PC-3 (cell line): ENCODE data around the gene MYO16. TPM values are rescaled to one million over a fixed set of nuclear protein-coding genes. Genes with fewer than 3 reads are reported as not detected.
A peak's percentile ranks its signal among the peaks of the same experiment; 100 is the strongest.

Source experiments
- ATAC-seq: fragments of 200-7000 bp; cut with Tn5 transposase; 2 replicates; pipeline ENCODE4 v1.9.1; 2020; ENCODE audit warnings: mild to moderate bottlenecking, moderate library complexity
- BruUV-seq: library from RNA; stranded (reverse); fragments of 400-500 nt; replicated peaks from 2 replicates; lab custom pipeline; 2021; lab: Mats Ljungman, UMichigan
- CTCF ChIA-PET: fragments of 300-600 bp; sonication (Branson Sonifier 250); formaldehyde crosslinking; loops from one replicate; lab custom pipeline; 2022; ENCODE audit warnings: antibody characterized with exemption; lab: Charles Lee
- POLR2A ChIA-PET: fragments of 300-600 bp; sonication (Branson Sonifier 250); formaldehyde crosslinking; loops from one replicate; lab custom pipeline; 2022; ENCODE audit warnings: antibody characterized with exemption; ENCODE audit not compliant: unreplicated experiment; lab: Charles Lee
- DNase-seq: peaks from one replicate; pipeline ENCODE4 v3.0.0-alpha.2; 2015
- H2AFZ ChIP-seq: fragments of 300-600 bp; sonication (generic); 2 replicates; pipeline ENCODE4 v1.6.0; 2016; ENCODE audit warnings: antibody characterized with exemption, low read length
- H3F3A ChIP-seq: fragments of 300-600 bp; sonication (generic); one replicate; pipeline ENCODE4 v1.6.0; 2017; ENCODE audit warnings: antibody characterized with exemption, low read length, control low read depth, mild to moderate bottlenecking; ENCODE audit not compliant: unreplicated experiment
- H3K27ac ChIP-seq: fragments of 300-600 bp; sonication (generic); 2 replicates; pipeline ENCODE4 v1.5.1; 2016; ENCODE audit warnings: mild to moderate bottlenecking, low read length
- H3K27me3 ChIP-seq: fragments of 300-600 bp; sonication (generic); 2 replicates; pipeline ENCODE4 v1.6.1; 2016; ENCODE audit warnings: low read length, mixed read lengths
- H3K36me3 ChIP-seq: fragments of 300-600 bp; sonication (generic); 2 replicates; pipeline ENCODE4 v1.6.1; 2016; ENCODE audit warnings: low read depth, mixed run types, low read length, mixed read lengths
- H3K4me1 ChIP-seq: fragments of 300-600 bp; sonication (generic); 2 replicates; pipeline ENCODE4 v1.5.1; 2016; ENCODE audit warnings: low read length; ENCODE audit not compliant: insufficient read depth
- H3K4me2 ChIP-seq: fragments of 300-600 bp; sonication (generic); 2 replicates; pipeline ENCODE4 v1.6.0; 2016; ENCODE audit warnings: low read length
- H3K4me3 ChIP-seq: fragments of 300-600 bp; sonication (generic); 2 replicates; pipeline ENCODE4 v1.5.1; 2016; ENCODE audit warnings: mild to moderate bottlenecking, low read length, mixed read lengths
- H3K79me2 ChIP-seq: fragments of 300-600 bp; sonication (generic); 2 replicates; pipeline ENCODE4 v1.6.1; 2017; ENCODE audit warnings: low read length, mixed read lengths
- H3K9ac ChIP-seq: fragments of 300-600 bp; sonication (generic); 2 replicates; pipeline ENCODE4 v1.6.0; 2016; ENCODE audit warnings: mild to moderate bottlenecking, low read length
- H3K9me2 ChIP-seq: fragments of 300-600 bp; sonication (generic); replicated peaks from 2 replicates; pipeline ENCODE4 v1.6.1; 2016; ENCODE audit warnings: mixed run types, low read length, mixed read lengths
- H3K9me3 ChIP-seq: fragments of 300-600 bp; sonication (generic); 2 replicates; pipeline ENCODE4 v1.6.1; 2016; ENCODE audit warnings: low read length, mixed read lengths
- H4K20me1 ChIP-seq: fragments of 300-600 bp; sonication (generic); 2 replicates; pipeline ENCODE4 v1.6.1; 2016; ENCODE audit warnings: low read length, mixed read lengths
- EZH2 ChIP-seq: fragments of 300-600 bp; sonication (generic); IDR thresholded peaks from one replicate; pipeline ENCODE4 v1.6.1; 2017; ENCODE audit warnings: antibody characterized with exemption, mild to moderate bottlenecking, low read length; ENCODE audit not compliant: unreplicated experiment
- EZH2phosphoT487 ChIP-seq: fragments of 300-600 bp; sonication (generic); IDR thresholded peaks from 2 replicates; pipeline ENCODE4 v1.6.1; 2018; ENCODE audit warnings: mild to moderate bottlenecking, antibody characterized with exemption, low read length, borderline replicate concordance
- intact Hi-C: fragments of 100-400 bp; cut with micrococcal nuclease; formaldehyde crosslinking; loops from 2 replicates; pipeline ENCODE4 v1.9.0; 2023
- total RNA-seq: library from RNA; depleted of rRNA; stranded (reverse); fragments of >200 nt; gene quantifications from 2 replicates; pipeline ENCODE4 v1.2.3, GENCODE V29; 2014
- TF ChIP-seq, protein P1 (sequence below): fragments of 300-600 bp; sonication (generic); conservative IDR thresholded peaks from 2 replicates; pipeline ENCODE4 v1.5.1; 2017; ENCODE audit warnings: antibody characterized with exemption, low read depth, mild to moderate bottlenecking, low read length

The MYO16 gene
- total RNA-seq, 1 experiment from 2014 or later = not detected

DNA sequence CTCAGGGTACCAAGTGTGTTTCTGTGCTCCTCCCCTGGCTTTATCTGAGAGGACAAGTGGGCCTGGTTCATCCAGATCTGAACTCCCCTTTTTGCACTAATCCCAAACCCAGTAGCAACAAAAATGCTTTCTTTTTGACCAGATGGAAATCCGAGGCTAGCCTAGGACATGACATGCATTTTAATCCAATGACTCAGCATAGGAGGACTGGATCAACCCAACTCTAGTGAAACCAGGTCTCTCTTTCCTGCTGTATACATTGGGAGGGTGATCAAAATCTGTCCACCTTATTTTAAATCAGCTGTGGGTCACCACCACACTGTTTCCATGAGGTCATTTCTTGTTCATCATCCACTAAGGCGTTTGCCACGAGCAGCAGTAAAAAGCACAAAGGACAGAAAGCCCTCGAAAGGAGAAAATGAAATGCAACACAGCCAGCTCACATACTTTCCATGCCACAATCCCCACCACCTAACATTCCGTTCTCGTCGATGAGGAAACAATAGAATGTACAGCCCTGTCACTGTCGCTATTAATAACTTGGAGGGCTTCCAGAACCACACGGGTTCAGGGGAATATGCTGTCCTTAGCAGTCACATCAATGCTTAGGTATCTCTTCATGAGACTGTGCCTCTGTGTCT is 614.0 kb downstream of the MYO16 start:
- ChIA-PET CTCF (no interaction called here), POLR2A (interaction anchor here (0.6 kb wide), 1 partner anchor 87 kb away, joined by 25 read pairs; no protein-coding TSS in a partner anchor)
- H3F3A ChIP-seq = no peaks in the 10 kb centered on the region
- H3K9me2 ChIP-seq = no peaks in the 10 kb centered on the region
- TF ChIP-seq EZH2phosphoT487 = no peak
- TF ChIP-seq EZH2 = no peak
- TF ChIP-seq, protein P1, sequence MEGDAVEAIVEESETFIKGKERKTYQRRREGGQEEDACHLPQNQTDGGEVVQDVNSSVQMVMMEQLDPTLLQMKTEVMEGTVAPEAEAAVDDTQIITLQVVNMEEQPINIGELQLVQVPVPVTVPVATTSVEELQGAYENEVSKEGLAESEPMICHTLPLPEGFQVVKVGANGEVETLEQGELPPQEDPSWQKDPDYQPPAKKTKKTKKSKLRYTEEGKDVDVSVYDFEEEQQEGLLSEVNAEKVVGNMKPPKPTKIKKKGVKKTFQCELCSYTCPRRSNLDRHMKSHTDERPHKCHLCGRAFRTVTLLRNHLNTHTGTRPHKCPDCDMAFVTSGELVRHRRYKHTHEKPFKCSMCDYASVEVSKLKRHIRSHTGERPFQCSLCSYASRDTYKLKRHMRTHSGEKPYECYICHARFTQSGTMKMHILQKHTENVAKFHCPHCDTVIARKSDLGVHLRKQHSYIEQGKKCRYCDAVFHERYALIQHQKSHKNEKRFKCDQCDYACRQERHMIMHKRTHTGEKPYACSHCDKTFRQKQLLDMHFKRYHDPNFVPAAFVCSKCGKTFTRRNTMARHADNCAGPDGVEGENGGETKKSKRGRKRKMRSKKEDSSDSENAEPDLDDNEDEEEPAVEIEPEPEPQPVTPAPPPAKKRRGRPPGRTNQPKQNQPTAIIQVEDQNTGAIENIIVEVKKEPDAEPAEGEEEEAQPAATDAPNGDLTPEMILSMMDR = no peak
- peak overlapping the region; percentile 77 for H3K27ac ChIP-seq
- H3K4me3 ChIP-seq = peak overlapping the region; percentile 26
- ATAC-seq (peak; percentile 99), DNase-seq (peak; percentile 88)
- H3K4me2 ChIP-seq = peak overlapping the region; percentile 67
- no peaks in the 10 kb centered on the region for H4K20me1 ChIP-seq
- H3K4me1 ChIP-seq = peaks cover 23% of the 10 kb centered on the region
- H3K36me3 ChIP-seq = no peaks in the 10 kb centered on the region; the same call in 1 of the 2 replicates
- no peaks in the 10 kb centered on the region for H3K27me3 ChIP-seq
- H3K9me3 ChIP-seq = no peaks in the 10 kb centered on the region
- intact Hi-C loops = loop anchor here (1.0 kb wide), 1 partner anchor 14 kb away; no protein-coding TSS in a partner anchor
- peak overlapping the region; percentile 68 for H2AFZ ChIP-seq
- BruUV-seq = no TSS peak
- H3K79me2 ChIP-seq = no peaks in the 10 kb centered on the region
- peak overlapping the region; percentile 11 for H3K9ac ChIP-seq

DNA sequence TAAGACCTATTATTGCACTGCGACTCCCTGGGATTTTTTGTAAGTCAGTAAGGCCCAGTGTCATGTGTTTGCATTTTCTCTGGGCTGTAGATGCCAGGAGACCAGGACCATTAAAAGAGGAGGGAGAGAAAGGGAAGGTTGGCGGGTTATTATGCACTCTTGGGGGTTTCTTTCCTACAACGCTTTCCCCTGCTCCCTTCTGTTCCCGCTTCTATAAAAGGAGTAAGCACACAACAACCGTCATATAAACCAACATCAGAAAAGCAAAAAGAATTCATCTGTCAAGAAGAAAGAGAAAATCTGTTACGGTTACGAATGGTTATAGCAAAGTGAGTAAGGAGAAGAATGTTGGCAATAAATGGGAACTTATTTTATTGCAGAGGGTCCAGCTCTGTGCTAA is 615.2 kb downstream of the MYO16 start:
- POLR2A ChIA-PET = no interaction called here
- Histone ChIP-seq H3K9ac (no peak overlapping the region), H3K27ac (peak overlapping the region; percentile 77; the same call in 1 of the 2 replicates)

More for the DNA sequence above, 615.2 kb downstream of the MYO16 start:
- Histone ChIP-seq H3K4me2 (no peak overlapping the region), H3F3A (no peaks in the 10 kb centered on the region), H2AFZ (no peak overlapping the region), H3K4me3 (no peak overlapping the region), H3K9me3 (no peaks in the 10 kb centered on the region), H4K20me1 (no peaks in the 10 kb centered on the region), H3K79me2 (no peaks in the 10 kb centered on the region), H3K36me3 (no peaks in the 10 kb centered on the region; the same call in 1 of the 2 replicates), H3K27me3 (no peaks in the 10 kb centered on the region), H3K4me1 (peaks cover 23% of the 10 kb centered on the region), H3K9me2 (no peaks in the 10 kb centered on the region)
- intact Hi-C loops = no loop called here
- TF ChIP-seq EZH2 (no peak), EZH2phosphoT487 (no peak)
- TF ChIP-seq, protein P1 = no peak
- no TSS peak for BruUV-seq
- DNase-seq (no peak), ATAC-seq (no peak)
- CTCF ChIA-PET = no interaction called here
